ENCODE measurements around the gene DENND4A.

Gene DENND4A

DNA sequence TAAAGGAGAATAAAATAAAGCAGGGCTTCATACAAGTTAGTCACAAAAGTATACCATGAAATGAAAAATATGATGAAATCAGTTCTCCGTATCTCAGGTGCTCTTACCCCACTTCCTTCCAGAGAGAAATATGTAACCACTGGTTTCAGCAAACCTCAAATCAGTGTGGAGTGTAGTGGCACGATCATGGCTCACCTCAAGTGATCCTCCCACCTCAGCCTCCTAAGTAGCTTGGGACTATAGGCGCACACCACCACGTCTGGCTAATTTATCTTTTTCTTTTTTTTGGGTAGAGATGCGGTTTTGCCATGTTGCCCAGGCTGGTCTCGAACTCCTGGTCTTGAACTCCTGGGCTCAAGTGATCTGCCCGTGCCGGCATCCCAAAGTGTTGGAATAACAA is 24.2 kb downstream of the DENND4A start:
- DNase-seq: no peak
- no peaks in the 10 kb centered on the region for H3K36me3 ChIP-seq
- TF ChIP-seq, protein P1, sequence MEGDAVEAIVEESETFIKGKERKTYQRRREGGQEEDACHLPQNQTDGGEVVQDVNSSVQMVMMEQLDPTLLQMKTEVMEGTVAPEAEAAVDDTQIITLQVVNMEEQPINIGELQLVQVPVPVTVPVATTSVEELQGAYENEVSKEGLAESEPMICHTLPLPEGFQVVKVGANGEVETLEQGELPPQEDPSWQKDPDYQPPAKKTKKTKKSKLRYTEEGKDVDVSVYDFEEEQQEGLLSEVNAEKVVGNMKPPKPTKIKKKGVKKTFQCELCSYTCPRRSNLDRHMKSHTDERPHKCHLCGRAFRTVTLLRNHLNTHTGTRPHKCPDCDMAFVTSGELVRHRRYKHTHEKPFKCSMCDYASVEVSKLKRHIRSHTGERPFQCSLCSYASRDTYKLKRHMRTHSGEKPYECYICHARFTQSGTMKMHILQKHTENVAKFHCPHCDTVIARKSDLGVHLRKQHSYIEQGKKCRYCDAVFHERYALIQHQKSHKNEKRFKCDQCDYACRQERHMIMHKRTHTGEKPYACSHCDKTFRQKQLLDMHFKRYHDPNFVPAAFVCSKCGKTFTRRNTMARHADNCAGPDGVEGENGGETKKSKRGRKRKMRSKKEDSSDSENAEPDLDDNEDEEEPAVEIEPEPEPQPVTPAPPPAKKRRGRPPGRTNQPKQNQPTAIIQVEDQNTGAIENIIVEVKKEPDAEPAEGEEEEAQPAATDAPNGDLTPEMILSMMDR (IDR thresholded peaks at IDR 0.05; ENCODE audit: low read depth, low read length): no peak
- no peak overlapping the region for H3K27ac ChIP-seq
- no peak overlapping the region for H3K4me3 ChIP-seq (ENCODE audit: low read depth, low read length)
- no peaks in the 10 kb centered on the region for H3K27me3 ChIP-seq (ENCODE audit: insufficient read depth, low read depth, severe bottlenecking)
- H3K9me3 ChIP-seq (ENCODE audit: severe bottlenecking): no peaks in the 10 kb centered on the region

DNA sequence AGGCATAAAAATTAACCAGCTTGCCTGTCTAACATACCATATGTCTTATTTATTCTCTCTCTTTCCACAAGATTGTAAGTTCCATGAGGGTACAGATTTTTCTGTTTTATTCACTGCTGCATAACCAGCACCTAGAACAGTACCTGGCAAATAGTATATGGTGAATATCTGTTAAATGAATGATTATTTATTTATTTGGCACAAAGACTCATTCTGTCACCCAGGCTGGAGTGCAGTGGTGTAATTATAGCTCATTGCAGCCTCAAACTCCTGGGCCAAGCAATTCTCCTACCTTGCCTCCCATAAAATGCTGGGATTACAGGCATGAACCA is 24.9 kb downstream of the DENND4A start:
- no peak overlapping the region for H3K27ac ChIP-seq
- H3K27me3 ChIP-seq (ENCODE audit: insufficient read depth, low read depth, severe bottlenecking): no peaks in the 10 kb centered on the region
- no peak for DNase-seq
- TF ChIP-seq, protein P1 (IDR thresholded peaks at IDR 0.05; ENCODE audit: low read depth, low read length): no peak
- H3K36me3 ChIP-seq: no peaks in the 10 kb centered on the region
- no peaks in the 10 kb centered on the region for H3K9me3 ChIP-seq (ENCODE audit: severe bottlenecking)
- no peak overlapping the region for H3K4me3 ChIP-seq (ENCODE audit: low read depth, low read length)

DNA sequence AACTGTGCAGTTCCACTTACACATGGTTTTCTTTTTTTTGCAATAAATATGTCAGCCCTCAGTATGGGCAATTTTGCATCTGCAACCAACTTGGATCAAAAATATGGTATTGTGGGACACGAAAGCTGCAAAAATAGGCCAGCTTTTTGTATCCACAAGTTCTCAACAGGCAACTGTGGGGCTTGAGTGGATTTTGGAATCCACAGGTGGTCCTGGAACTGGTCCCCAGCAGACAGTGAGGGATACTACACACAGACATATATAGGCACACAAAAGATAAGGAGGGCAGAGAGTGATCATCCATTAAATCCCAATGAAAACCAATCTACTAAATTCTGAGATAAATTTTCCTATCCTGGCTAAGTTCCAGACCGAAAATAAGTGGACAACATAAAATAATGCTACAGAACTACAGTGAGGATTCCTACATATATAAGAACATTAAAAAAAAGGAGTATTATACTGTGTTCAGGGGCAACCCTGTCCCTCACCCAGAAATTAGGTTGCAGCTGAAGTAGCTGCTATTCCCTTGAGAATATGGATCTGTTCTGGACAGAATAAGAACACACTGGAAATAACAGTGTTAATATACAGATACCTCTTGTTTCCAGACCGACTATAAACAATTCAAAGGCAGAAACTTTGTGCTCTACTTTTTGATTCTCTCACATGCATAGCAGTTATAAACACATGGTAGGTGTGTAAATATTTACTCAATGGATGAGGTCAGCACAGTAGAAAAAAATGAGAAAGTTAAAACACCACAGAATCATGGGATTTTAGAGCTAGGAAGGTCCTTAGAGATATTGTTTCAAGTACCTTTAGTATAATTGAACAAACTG is 25.4 kb downstream of the DENND4A start:
- Histone ChIP-seq H3K4me3 (ENCODE audit: low read depth, low read length) (no peak overlapping the region), H3K27me3 (ENCODE audit: insufficient read depth, low read depth, severe bottlenecking) (no peaks in the 10 kb centered on the region), H3K9me3 (ENCODE audit: severe bottlenecking) (no peaks in the 10 kb centered on the region), H3K27ac (no peak overlapping the region), H3K36me3 (no peaks in the 10 kb centered on the region)
- no peak for DNase-seq
- TF ChIP-seq, protein P1 (IDR thresholded peaks at IDR 0.05; ENCODE audit: low read depth, low read length): no peak

DNA sequence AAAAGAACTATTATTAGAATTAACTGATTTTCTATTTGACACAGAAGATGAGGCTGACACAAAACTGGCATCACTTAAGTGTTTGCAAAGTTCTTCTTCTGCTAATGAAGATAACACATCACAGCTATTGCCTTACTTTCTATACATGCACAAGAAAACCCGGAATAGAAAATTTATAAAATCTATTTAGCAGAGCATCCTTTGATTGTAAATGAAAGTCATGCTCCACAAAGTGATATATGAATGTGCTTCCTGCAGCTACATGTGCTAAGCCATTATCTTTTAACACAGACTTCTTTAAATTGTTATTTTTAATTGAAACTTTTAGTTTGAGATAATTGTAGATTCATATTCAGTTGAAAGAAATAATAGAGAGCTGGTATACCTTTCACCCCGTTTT is 27.0 kb downstream of the DENND4A start:
- no peaks in the 10 kb centered on the region for H3K27me3 ChIP-seq (ENCODE audit: insufficient read depth, low read depth, severe bottlenecking)

DNA sequence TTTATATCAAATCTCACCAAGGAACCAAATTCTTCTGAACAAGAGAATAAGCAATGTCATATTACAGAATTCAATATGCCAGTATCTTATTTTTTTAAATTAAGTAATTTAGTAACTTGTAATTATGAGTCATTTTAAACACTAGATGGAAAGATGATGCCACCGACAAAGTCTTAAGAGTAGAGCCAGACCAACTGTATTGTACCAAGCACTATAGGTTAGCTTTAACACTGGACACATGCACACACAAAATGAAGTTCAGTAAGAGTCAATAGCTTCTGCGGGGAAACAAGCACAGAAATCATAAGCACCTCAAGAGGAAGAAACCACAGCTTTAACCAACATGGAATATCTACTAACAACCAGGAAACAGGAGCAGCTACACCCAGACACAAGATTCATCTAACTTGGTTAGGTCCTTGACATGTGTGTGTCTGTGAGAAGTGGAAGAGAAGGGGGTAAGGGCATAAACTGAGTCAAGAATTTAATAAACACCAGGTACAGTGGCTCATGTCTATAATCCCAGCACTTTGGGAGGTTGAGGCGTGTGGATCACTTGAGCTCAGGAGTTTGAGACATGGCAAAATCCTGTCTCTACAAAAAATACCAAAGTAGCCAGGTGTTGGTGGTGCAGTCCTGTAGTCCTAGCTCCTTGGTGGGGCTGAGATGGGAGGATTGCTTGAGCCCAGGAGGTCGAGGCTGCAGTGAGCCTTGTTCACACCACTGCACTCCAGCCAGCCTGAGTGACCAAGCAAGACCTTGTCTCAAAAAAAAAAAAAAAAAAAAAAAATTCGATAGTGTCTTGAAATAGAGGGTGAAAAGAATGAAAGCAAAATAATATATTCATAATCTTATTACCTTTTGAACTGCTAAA is 28.9 kb downstream of the DENND4A start:
- TF ChIP-seq, protein P1 (IDR thresholded peaks at IDR 0.05; ENCODE audit: low read depth, low read length): no peak
- DNase-seq: no peak
- Histone ChIP-seq H3K27ac (no peak overlapping the region), H3K4me3 (ENCODE audit: low read depth, low read length) (no peak overlapping the region), H3K36me3 (no peaks in the 10 kb centered on the region), H3K9me3 (ENCODE audit: severe bottlenecking) (no peaks in the 10 kb centered on the region), H3K27me3 (ENCODE audit: insufficient read depth, low read depth, severe bottlenecking) (no peaks in the 10 kb centered on the region)

More for the DNA sequence above, 27.0 kb downstream of the DENND4A start:
- Histone ChIP-seq H3K36me3 (no peaks in the 10 kb centered on the region), H3K4me3 (ENCODE audit: low read depth, low read length) (no peak overlapping the region), H3K9me3 (ENCODE audit: severe bottlenecking) (no peaks in the 10 kb centered on the region), H3K27ac (no peak overlapping the region)
- DNase-seq: no peak
- TF ChIP-seq, protein P1 (IDR thresholded peaks at IDR 0.05; ENCODE audit: low read depth, low read length): no peak

Data from WERI-Rb-1 (cell line).